Erythroblast (primary cell): ENCODE data around the gene ST6GALNAC3.

Source experiments
- DNase-seq, 2 experiments: peaks; one replicate each; lab custom pipeline; 2025; lab: John Stamatoyannopoulos, UW
- GATA1 ChIP-seq: IDR thresholded peaks from 2 replicates; pipeline ENCODE4 v1.6.1; 2011; ENCODE audit warnings: low read depth, mild to moderate bottlenecking, control low read depth, low read length, moderate library complexity
- POLR2A ChIP-seq: IDR thresholded peaks from 2 replicates; pipeline ENCODE4 v1.6.1; 2011; ENCODE audit warnings: mild to moderate bottlenecking, low read length

The ST6GALNAC3 gene

DNA sequence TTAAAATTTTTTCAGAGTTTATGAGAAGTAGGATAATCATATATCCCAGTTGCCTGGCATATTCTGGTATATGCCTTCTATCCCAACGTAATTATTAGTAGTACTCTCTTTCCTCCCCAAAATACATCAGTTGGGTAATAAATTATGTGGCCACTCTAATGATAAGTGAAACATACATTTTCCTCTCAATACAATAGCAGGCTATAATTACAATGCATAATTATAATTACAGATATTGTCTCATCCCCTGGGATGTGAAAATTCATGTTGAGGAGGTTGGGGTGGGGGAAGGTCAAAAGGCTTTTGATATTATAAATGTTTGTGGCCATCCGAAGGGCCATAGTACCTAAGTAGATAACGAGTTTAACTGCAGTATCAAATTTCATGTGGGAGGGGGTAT lies 277.1 kb downstream of the ST6GALNAC3 start:
- no peak for DNase-seq
- TF ChIP-seq POLR2A (no peak), GATA1 (no peak)

DNA sequence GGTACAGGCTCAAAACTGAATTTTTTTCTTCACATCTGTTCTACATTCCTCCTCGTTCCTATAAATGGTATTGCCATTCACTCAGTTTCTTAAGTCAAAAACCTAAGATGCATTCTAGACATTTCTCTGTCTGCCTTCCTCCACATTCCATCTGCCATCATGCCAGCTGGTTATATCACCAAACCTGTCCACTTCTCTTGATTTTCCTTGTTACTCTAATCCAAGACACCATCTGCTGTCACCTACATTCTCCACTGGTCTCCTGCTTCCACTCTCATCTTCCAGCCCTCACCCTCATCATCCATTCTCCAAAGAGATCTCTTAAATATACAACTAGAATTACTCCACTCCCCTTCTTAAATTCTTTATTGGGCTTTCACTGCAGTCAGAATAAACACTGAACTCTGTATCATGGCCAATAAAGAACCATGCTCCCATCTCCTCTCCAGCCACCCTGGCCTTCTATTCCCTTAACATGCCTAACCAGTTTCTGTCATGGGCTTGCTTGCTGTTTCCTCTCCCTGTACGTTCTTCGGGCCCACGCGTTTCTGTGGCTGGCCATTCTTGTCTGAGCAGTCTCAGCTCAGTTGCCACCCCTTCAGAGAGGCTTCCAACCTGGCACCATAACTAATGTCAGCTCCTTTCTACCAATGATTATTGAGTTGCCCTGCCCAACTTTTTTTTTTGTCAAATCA lies 278.3 kb downstream of the ST6GALNAC3 start:
- no peak for DNase-seq
- no peak for TF ChIP-seq POLR2A
- TF ChIP-seq GATA1, result no peak

DNA sequence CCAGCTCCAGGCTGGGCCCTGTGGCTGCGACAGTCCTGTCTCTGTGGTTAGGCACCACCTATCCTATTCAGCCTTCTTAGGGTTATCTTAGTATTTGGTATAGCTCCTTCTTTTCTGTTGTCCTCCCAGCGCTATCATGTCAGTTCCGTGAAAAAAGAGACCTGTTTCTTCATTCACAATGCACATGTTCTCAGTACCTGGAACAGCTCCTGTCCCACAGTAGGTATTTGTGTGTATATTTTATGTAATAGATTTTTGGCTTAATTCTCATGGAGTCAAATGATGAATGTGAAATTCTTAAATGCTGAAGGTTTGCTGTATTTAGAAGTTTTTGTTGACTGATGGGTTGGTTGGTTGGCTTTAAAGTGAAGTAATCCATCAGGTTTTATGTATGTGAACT lies 279.7 kb downstream of the ST6GALNAC3 start:
- TF ChIP-seq GATA1, result no peak
- TF ChIP-seq POLR2A, result no peak
- no peak for DNase-seq

DNA sequence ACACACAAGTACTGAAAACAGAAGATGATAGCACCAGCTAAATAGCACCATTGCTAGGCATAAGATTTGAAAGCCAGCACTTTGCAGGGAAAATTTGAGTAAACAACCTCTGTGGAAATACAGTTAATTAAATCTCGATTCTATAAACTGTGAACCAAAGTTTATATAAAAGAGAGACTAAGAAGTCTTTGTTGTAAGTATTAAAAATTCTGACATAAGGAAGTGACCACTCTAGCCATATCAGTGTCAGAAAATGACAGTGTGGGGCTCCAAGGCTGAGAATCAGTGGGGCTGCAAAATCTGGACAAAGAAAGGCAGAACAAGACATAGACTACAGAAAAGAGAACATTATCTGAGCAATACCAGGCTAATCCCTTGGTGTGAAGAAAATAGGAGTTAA lies 292.2 kb downstream of the ST6GALNAC3 start:
- TF ChIP-seq GATA1 (no peak), POLR2A (no peak)
- DNase-seq, result no peak

DNA sequence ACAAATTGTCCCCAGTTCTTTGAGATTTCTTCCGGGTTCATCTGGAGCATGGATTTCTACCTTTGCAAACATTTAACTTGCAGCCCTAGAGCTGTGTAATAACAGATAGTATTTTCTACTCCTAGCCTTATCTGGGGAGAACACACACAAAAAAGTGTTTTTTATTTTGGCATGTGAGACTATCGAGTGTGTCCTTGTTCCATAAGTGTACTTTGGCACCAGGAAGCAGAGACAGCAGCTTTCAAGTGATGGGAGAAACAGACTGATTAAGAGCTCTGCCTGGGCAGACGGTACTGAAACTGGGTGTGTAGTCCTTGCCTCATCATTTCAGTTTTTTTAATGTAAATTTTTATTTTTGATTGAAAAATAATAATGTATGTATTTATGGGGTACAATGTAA lies 297.4 kb downstream of the ST6GALNAC3 start:
- no peak for DNase-seq
- TF ChIP-seq POLR2A, result no peak
- TF ChIP-seq GATA1, result no peak

DNA sequence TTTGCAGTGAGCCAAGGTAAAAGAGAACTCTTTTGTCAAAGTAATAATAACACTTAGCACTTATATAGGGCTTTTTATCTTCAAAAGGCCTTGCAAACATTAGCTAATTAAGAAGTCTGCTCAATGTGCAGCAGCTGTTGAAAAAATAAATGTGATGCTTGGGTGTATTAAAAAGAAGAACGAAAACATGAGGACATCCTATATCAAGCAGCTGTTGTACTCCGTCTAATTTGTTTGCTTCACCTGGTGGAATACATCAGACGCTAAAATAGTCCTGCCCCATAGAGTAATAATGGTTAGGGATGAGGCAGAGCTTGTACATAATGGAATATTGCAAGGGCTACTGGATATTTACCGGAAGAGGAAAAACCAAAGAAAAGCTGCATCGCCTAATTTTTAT lies 299.5 kb downstream of the ST6GALNAC3 start:
- no peak for TF ChIP-seq GATA1
- no peak for TF ChIP-seq POLR2A
- no peak for DNase-seq

DNA sequence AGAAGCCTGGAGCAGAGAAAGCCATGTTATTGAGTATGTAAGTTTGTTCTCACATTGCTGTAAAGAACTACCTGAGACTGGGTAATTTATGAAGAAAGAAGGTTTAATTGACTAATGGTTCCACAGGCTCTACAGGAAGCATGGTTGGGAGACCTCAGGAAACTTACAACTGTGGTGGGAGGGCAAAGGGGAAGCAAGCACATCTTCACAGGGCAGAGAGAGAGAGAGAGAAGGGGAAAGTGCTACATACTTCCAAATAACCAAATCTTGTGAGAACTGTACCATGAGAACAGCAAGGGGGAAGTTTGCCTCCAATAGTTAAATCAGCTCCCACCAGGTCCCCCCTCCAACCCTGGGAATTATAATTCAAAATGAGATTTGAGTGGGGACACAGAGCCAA lies 302.7 kb downstream of the ST6GALNAC3 start:
- TF ChIP-seq GATA1, result no peak
- TF ChIP-seq POLR2A, result no peak
- no peak for DNase-seq

DNA sequence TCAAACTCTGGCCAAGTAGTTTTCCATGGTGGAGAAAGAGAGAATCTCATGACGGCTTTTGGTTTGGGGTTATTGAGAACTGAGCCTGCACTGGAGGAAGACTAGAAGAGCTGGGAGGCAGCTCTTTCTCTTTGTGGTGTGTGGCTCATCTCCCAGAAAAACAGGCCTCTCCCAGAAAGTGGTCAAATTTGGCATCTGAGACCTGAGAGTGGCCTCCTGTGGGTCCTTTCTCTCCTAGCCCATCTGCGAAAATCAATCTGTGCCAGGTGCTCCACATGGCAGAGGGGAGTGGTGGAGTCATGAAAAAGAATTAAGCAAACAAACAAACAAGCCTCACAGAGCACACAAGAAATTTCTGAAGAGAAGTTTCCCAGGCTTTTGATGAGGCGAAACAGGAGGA lies 305.0 kb downstream of the ST6GALNAC3 start:
- DNase-seq, result no peak
- TF ChIP-seq GATA1 (no peak), POLR2A (no peak)

DNA sequence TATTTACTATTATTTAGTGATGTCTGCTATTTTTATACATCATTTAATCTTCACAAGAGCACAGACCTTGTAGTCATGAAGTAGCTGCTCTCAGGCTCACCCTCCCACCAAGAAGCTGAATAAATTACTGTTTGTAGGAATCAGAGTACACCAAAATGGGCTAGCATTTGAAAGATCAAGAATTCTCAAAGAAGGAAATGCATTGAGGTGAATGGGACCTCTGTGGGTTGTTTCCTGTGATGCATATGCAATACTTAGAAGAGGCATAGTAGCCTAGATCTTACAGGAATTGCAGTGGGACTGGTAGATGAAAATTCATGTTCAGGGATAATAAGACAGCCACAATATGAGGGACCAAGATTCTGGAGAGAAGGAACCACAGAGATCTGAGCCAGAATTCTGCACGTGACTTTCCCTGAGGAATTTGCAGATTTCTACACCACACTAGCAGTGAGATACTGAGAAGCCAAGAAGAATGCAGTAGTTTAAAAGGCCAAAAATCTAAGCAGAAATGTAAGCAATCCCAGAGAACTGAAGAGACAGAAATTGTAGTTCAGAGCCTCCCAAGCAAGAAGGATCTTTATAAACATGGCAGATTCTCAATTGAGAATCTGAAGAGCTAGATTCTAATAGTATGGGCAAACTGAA lies 307.0 kb downstream of the ST6GALNAC3 start:
- TF ChIP-seq POLR2A (no peak), GATA1 (no peak)
- no peak for DNase-seq

DNA sequence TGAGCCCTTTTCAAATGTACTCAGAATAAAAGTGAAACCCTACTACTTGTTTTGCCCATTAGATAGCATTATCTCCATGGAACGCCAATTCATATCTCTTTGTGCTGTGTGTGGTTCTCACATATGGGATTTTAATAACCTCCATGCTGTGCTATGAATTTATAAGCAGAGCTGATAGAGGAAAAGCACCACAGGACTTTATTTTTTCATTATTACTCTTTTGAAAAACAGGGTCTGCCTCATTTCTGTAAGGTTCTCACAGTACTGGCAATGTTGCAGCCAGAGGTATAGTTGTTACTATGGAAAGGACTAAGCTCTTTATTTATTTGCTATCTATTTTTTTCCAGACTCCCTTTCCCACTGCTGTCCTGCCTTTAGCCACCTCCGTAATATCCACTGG lies 313.7 kb downstream of the ST6GALNAC3 start:
- TF ChIP-seq GATA1 (no peak), POLR2A (no peak)
- no peak for DNase-seq

DNA sequence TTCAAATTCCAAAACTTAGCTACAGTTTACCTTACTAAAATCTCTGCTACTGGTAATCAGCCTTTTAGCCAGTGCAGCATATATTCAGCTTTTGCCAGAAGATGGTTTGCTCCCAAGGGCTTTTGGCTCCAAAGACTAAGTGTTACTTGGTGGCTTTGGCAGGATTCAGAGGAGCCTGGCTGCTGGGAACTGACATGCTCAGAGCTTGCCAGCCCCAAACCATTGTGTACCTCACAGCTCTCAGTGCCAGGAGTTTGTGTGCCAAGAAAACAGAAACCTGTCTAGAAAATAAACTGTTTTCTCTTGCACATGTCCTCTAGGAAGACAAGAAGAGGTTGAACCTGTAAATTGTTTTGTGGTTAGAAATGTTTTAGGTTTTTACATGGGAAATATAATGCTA lies 315.9 kb downstream of the ST6GALNAC3 start:
- no peak for DNase-seq
- TF ChIP-seq POLR2A (no peak), GATA1 (no peak)

DNA sequence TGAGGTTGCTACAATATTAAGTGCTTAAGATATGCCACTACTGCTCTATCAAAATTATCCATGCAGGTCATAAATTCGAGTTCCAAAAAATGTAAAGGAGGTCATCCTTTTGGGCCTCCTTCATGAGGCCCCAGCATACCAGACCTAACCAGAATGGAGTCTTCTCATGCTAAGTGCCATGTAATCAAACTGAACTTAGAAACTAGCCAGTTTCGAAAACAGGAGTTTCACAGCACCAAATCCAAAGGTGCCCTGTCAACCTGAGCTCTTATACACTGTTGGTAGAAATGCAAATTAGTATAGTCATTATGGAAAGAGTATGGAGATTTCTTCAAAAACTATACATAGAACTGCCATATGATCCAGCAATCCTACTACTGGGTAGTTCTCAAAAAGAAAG lies 320.5 kb downstream of the ST6GALNAC3 start:
- no peak for TF ChIP-seq POLR2A
- no peak for TF ChIP-seq GATA1
- DNase-seq, result no peak

DNA sequence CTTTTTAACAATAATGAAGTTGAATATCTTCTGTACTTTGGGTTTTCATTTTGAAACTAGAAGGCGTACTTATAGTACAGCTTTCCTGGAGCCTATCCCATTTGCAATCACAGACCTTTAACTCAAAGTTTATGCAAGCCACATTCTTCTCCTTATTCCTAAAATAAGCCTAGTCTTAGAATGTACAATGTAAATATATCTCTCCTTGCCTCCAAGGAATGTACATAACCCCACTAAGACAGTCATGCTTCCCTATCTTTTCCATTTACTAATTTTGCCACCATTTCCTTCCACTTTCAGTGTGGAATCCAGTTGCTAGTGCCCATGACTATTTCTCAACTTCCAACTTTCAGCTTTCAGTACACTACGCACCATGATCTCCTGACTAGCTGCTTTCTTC lies 327.6 kb downstream of the ST6GALNAC3 start:
- TF ChIP-seq POLR2A (no peak), GATA1 (no peak)
- DNase-seq, result no peak

DNA sequence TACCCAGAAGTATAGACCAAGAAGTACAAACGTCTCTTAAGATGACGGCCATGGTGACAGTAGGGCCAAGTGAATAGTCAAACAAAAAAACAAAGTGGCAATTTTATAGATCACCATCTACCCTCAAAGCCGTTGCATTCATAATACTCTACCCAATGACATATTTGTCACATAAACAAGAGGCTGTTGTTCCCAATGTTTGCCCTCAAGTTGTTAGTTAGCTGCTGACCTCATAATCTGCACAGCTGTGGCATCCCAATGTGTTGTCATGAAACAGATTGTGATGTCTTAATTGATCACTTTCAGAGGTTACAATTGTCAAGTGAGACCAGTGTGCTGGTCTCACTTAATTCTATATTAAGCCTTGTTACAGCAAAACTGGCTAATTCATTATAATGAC lies 333.8 kb downstream of the ST6GALNAC3 start:
- no peak for TF ChIP-seq GATA1
- no peak for TF ChIP-seq POLR2A
- no peak for DNase-seq

DNA sequence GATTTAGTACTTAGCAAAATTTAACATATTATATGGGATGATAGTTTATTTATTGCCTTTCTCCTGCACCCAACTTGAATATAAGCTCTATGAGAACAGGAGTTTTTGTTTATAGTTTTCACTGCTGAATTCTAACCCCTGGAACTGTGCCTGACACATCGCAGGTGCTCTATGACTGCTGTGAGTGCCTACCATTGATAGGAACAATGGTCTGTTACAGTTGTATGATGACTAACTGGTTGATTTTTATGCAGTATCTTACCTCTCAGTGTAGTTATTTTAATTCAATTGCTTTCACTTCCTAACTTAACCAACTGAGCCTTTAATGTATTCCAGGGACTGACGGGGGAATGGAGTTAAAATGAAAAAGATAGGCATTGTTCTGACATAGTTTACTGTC lies 336.0 kb downstream of the ST6GALNAC3 start:
- no peak for DNase-seq
- no peak for TF ChIP-seq POLR2A
- TF ChIP-seq GATA1, result no peak
